Measurements from ENCODE around the gene SLC2A9. TPM values are rescaled to one million over a fixed set of nuclear protein-coding genes. Genes with fewer than 3 reads are reported as not detected.
"Not testable (repeated sequence)": the region's sequence is repeated elsewhere in the genome, so short reads cannot be mapped to it uniquely, and the experiment has no call there.

The SLC2A9 gene
- total RNA-seq, 1 experiment from 2014 or later, result 0.27 TPM

DNA sequence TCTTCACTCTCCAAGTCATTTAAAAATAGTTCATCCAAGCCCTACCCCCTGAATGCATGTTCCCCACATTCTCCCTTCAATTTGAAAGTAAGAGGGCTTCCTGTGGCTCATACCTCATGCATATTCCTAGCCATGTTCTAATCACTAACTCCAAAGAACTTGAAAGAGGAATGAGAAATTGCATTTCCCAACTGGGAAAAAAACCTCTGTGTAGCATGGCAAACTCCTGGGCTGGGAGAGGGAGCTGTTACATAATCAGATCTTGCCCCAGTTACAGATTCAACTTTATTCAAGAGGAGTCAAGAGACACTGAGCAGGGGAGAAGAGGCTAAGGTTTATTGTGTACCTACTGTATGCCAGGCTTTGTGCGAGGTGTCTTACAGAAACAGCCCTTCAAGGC is 90.2 kb downstream of the SLC2A9 start:
- DNase-seq (ENCODE audit: low read depth), result no peak

DNA sequence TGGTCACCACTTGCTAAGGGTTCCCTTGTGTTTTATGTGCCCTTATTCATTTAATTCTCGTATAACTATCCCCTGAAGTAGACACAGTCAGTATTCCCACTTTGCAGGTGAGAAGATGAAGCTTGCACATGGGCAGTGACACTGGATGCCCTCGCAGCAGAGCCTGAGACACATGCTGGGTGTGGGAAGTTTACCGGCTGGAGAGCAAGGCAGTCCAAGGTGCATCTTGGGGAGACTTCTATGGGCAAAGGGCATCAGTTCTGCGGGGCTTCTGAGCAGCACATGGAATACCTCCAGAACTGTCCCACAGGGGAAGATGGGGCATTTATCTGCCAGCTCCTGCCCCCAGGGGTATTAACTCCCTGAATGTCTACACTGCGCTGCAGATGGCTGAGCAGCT is 92.2 kb downstream of the SLC2A9 start:
- no peak for DNase-seq (ENCODE audit: low read depth)

- no peak for DNase-seq (ENCODE audit: low read depth)
Measured at GRCh38 chr4:9927341-9928007, 93.8 kb downstream of the SLC2A9 start.

DNA sequence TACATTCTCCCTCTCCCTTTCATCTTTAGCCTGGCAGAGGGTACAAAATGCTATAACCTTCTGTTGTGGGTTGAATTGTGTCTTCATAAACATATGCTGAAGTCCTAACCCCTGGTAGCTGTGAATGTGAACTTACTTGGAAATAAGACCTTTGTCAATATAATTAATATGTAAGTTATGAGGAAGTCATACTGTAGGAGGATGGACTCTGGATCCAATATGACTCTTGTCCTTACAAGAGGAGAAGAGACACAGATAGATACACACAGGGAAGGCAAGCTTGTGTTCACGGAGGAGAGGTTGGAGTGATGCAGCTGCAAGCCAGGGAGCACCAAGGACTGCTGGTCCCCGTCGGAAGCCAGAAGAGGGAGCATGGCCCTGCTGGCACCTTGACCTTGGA is 94.7 kb downstream of the SLC2A9 start:
- DNase-seq (ENCODE audit: low read depth), result no peak

DNA sequence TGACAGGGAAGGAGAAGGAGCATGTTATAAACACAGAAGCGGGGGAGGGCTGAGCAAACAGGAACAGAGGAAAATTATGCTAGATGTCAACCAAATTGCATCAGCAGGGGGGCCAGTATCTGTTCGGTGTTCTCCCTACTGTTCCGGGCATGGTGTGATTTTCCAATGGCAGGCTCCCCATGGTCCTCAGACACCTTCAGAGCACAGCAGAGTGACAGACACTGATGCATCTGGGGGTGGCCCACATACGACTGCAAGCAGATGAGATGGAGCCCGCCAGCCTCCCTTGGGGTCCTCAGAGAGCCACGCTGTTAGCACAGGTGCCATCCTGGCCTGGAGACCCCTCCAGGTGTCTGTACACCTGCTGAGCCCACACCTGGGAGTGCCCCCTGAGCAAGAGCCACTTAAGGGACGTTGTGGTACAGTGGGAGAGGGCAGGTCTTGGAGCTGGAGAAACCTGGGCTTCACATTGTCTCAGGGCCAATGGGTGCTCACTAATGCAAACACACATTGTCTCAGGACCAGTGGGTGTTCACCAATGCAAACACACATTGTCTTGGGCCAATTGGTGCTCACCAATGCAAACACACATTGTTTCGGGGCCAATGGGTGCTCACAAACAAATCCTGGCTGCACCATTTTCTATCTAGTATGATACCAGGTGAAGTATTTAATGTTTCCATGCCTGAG is 95.4 kb downstream of the SLC2A9 start:
- DNase-seq (ENCODE audit: low read depth), result no peak

DNA sequence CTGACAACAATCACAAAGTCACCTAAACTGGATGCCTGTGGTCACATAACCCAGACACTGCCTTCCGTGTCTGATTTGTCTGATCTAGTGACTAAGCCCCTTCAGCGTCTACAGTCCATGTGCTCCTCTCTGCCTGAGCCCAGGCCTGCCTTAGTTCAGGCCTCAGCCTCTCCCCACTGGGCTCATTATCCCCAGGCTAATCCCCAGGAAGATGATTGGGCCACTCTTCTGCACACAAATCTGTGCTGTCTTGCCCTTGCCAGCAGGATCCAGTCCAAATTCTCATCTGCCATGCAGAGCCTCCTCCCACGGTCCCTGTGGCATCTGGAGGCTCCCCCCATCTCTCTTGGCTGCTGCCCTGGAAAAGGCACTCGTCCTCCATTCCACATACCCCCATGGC is 96.5 kb downstream of the SLC2A9 start:
- DNase-seq (ENCODE audit: low read depth), result peak; percentile 23

GRCh38 chr4:9923195-9923812 is 98.0 kb downstream of the SLC2A9 start:
- no peak for DNase-seq (ENCODE audit: low read depth)

DNA sequence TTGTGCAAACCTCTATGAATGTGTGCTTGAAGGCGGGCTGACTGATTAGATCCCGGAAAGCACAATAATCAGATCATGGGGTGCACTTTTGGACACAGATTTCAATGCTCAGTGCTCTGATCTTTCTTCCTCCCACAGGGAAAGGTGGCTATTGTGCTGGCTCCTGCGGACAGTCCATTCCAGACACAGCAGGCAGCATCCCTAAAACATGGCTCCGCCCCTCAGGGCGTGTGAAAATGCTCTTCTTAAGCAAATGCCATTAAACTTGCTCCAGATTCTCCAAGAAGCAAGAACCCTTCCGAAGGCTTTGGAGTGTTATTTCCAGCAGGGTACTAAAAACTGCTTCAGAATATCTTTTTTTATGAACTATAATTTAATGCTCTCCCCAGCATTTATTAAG is 100.0 kb downstream of the SLC2A9 start:
- DNase-seq (ENCODE audit: low read depth), result no peak

- no peak for DNase-seq (ENCODE audit: low read depth)
Measured at GRCh38 chr4:9920029-9920428, 101.3 kb downstream of the SLC2A9 start.

- DNase-seq (ENCODE audit: low read depth), result no peak
Measured at GRCh38 chr4:9919047-9919446, 102.2 kb downstream of the SLC2A9 start.

DNA sequence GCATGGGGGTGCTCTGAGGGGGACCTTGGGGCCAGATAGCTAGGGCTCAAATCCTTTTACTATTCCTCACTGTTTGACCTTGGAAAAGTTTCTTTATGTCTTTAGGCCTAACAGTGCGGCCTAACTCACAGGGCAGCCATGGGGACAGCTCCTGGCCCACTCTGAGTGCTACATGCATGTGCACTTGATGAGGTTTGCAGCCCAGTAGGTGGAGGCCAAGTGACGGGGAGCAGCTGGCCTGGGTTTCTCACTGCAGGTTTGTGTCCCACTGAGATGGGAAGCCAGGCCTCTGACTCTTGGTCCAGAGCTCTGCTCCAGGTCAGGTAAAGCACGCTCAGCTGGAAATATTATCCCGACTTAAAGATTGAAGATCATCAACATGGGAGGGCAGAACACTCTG is 102.8 kb downstream of the SLC2A9 start:
- DNase-seq (ENCODE audit: low read depth), result no peak

- no peak for DNase-seq (ENCODE audit: low read depth)
Measured at GRCh38 chr4:9916937-9917336, 104.4 kb downstream of the SLC2A9 start.

- no peak for DNase-seq (ENCODE audit: low read depth)
Measured at GRCh38 chr4:9916346-9916745, 105.0 kb downstream of the SLC2A9 start.

GRCh38 chr4:9913846-9914245 is 107.5 kb downstream of the SLC2A9 start:
- no peak for DNase-seq (ENCODE audit: low read depth)

DNA sequence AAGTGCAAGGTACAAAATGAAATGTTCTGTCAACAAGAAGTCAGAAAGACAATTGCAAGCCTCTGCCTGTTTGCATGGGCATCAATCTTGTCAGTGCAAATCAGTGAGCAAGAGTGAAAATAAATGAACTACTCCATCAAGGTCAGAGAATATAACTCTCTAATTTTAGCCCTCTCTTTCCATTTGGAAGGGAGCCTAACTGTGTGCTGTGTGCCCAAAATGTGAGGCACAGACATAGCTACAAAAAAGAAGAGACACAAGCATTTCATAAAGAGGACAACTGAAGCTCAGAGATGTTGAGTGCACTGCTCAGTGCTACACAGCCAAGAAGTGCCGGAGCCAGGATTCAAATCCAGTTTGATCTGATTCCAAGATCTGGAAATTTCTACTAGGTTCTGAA is 114.3 kb downstream of the SLC2A9 start:
- DNase-seq (ENCODE audit: low read depth), result no peak

GRCh38 chr4:9904976-9905587 is 116.2 kb downstream of the SLC2A9 start:
- peak; percentile 13 for DNase-seq (ENCODE audit: low read depth)

- no peak for DNase-seq (ENCODE audit: low read depth)
Measured at GRCh38 chr4:9903317-9903716, 118.0 kb downstream of the SLC2A9 start.

- no peak for DNase-seq (ENCODE audit: low read depth)
Measured at GRCh38 chr4:9901257-9901656, 120.0 kb downstream of the SLC2A9 start.

DNA sequence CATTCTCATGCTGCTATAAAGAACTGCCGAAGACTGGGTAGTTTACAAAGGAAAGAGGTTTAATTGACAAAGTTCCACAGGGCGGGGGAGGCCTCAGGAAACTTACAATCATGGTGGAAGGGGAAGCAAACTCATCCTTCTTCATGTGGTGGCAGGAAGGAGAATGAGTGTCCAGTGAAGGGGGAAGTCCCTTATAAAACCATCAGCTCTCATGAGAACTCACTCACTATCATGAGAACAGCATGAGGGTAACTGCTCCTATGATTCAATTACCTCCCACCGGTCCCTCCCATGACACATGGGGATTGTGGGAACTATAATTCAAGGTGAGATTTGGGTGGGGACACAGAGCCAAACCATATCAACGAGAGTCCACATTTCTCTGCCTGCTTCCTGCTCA is 120.7 kb downstream of the SLC2A9 start:
- DNase-seq (ENCODE audit: low read depth), result not testable (repeated sequence)

GRCh38 chr4:9899306-9900055 is 121.8 kb downstream of the SLC2A9 start:
- DNase-seq (ENCODE audit: low read depth), result no peak

DNA sequence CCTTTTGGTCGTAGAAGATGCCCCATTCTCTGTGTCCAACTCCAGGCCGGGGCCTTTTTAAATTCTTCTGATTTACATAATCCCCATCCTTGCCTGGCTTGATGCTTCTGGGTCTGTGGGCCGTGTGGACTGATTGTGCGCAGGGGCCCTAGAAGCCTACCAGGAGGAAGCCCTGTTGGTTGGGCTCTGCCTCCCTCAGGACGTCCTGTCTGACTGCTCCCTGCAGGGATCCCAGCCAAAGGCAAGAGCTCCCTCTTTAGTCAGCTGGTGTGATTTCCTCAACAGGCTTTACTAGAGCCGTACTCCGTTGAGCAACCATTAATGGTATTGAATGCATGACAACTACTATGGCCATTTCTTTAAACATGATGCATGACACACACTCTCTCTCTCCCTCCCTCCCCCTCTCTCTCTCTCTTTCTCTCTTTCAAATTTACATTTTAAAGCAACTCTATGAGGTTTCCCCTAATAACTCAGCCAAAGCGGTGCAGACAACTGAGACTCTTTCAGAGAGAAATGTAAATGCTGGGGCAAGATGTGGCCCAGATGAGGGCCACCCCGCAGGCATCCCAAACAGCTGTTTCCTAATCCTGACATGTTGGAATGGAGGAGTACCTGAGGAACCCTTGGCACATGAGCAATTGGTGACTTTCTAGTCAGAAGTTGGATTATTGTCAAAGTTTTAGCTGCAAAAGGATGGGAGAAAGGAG is 122.5 kb downstream of the SLC2A9 start:
- peak; percentile 43 for DNase-seq (ENCODE audit: low read depth)
